K562 (cell line): ENCODE measurements around the gene HMGCLL1. TPM values are rescaled to one million over a fixed set of nuclear protein-coding genes. Genes with fewer than 3 reads are reported as not detected.

Experiments used
- ATAC-seq: fragments of 200-7000 bp; cut with Tn5 transposase; 3 replicates; pipeline ENCODE4 v1.9.1; 2020; ENCODE audit warnings: moderate library complexity
- BruUV-seq: library from RNA; stranded (reverse); fragments of 400-500 nt; replicated peaks from 2 replicates; lab custom pipeline; 2021; lab: Mats Ljungman, UMichigan
- CTCF ChIA-PET: fragments of 300-600 bp; formaldehyde crosslinking; extraction: SDS; loops from one replicate; lab custom pipeline; 2021; ENCODE audit warnings: low intra/inter-chr PET ratio; lab: Yijun Ruan, JAX
- POLR2A ChIA-PET: fragments of 300-600, 350-650 bp; sonication (Branson Sonifier 250); formaldehyde crosslinking; extraction: SDS; loops from one replicate; lab custom pipeline; 2021; ENCODE audit warnings: antibody characterized with exemption, inconsistent platforms; lab: Yijun Ruan, JAX
- DNase-seq, 4 experiments: peaks; one replicate each; pipeline versions ENCODE4 v3.0.0 to v3.0.0-alpha.2; 2011 to 2018; ENCODE audit warnings: low spot score in 3 of 4, mixed read lengths in 3 of 4; ENCODE audit errors: extremely low read depth in 1 of 4
- FAIRE-seq: peaks from 2 replicates; lab custom pipeline; 2011; peaks lifted over from hg19 to GRCh38; lab: Jason Lieb, UNC
- H2AFZ ChIP-seq: 2 replicates; pipeline ENCODE4 v1.6.0; 2011; ENCODE audit warnings: low read depth, low read length, control low read depth, inconsistent platforms
- H3K27ac ChIP-seq: fragments of 200-600 bp; 3 replicates; pipeline ENCODE4 v1.8.0; 2011; ENCODE audit warnings: low read depth, mild to moderate bottlenecking, control low read depth, inconsistent platforms, low read length, moderate library complexity, mixed read lengths; ENCODE audit errors: extremely low read depth
- H3K27me3 ChIP-seq, 2 experiments: fragments of 300-600 bp in 1 of 2; 2 replicates in 1 of 2; 3 replicates in 1 of 2; pipeline versions ENCODE4 v1.6.0 to v1.8.0; 2011; ENCODE audit warnings: inconsistent platforms in 2 of 2, low read length in 2 of 2, mild to moderate bottlenecking in 1 of 2, mixed read lengths in 1 of 2, moderate library complexity in 1 of 2; ENCODE audit not compliant: control insufficient read depth in 2 of 2, insufficient read depth in 2 of 2
- H3K36me3 ChIP-seq: fragments of 300-600 bp; 3 replicates; pipeline ENCODE4 v1.8.0; 2011; ENCODE audit warnings: mild to moderate bottlenecking, low read length, inconsistent platforms; ENCODE audit not compliant: control insufficient read depth, insufficient read depth
- H3K4me1 ChIP-seq, 2 experiments: fragments of 200-600 bp in 1 of 2; replicated peaks in 1 of 2; 2 replicates in 1 of 2; 3 replicates in 1 of 2; pipeline versions ENCODE4 v1.5.1 to v1.8.0; 2011; ENCODE audit warnings: inconsistent platforms in 2 of 2, low read length in 2 of 2, mild to moderate bottlenecking in 1 of 2, mixed read lengths in 1 of 2, moderate library complexity in 1 of 2; ENCODE audit not compliant: control insufficient read depth in 2 of 2, insufficient read depth in 2 of 2
- H3K4me2 ChIP-seq: 2 replicates; pipeline ENCODE4 v1.6.1; 2011; ENCODE audit warnings: low read length, control low read depth, inconsistent platforms, mixed read lengths; ENCODE audit not compliant: insufficient read depth
- H3K4me3 ChIP-seq: fragments of 200-600 bp; sonication (generic), shearing (Covaris generic); 2 replicates; pipeline ENCODE4 v1.5.1; 2016; ENCODE audit warnings: control low read depth, inconsistent platforms
- H3K79me2 ChIP-seq: fragments of 200-600 bp; 3 replicates; pipeline ENCODE4 v1.8.0; 2011; ENCODE audit warnings: low read length, inconsistent platforms; ENCODE audit not compliant: control insufficient read depth, insufficient read depth
- H3K9ac ChIP-seq, 2 experiments: 2 replicates each; pipeline versions ENCODE4 v1.6.0 to v1.6.1; 2011; ENCODE audit warnings: low read depth in 2 of 2, low read length in 2 of 2, control low read depth in 1 of 2, inconsistent platforms in 1 of 2, mild to moderate bottlenecking in 1 of 2, mixed read lengths in 1 of 2; ENCODE audit not compliant: insufficient read depth in 1 of 2
- H3K9me1 ChIP-seq: one replicate; pipeline ENCODE4 v1.6.0; 2011; ENCODE audit warnings: inconsistent platforms, mild to moderate bottlenecking, low read length, moderate library complexity; ENCODE audit not compliant: control insufficient read depth, insufficient read depth
- H3K9me3 ChIP-seq: replicated peaks from 2 replicates; pipeline ENCODE4 v1.5.1; 2011; ENCODE audit warnings: low read depth, low read length, inconsistent platforms; ENCODE audit not compliant: control insufficient read depth, insufficient read depth
- H4K20me1 ChIP-seq: replicated peaks from 2 replicates; pipeline ENCODE4 v1.6.1; 2011; ENCODE audit warnings: low read length, inconsistent platforms, mixed read lengths; ENCODE audit not compliant: control insufficient read depth, insufficient read depth
- ASH1L ChIP-seq: fragments of 450-650 bp; IDR thresholded peaks from 2 replicates; pipeline ENCODE4 v1.6.1; 2018; ENCODE audit warnings: borderline replicate concordance, mild to moderate bottlenecking, low read depth; ENCODE audit not compliant: partially characterized antibody
- E2F3 ChIP-seq: fragments of 250-450 bp; sonication (Bioruptor Pico); IDR thresholded peaks from 2 replicates; pipeline ENCODE4 v1.4.0; 2020; ENCODE audit warnings: mild to moderate bottlenecking
- E2F5 ChIP-seq: sonication (generic); formaldehyde crosslinking; IDR thresholded peaks from 2 replicates; pipeline ENCODE4 v1.8.0; 2022; ENCODE audit warnings: mild to moderate bottlenecking, missing genetic modification reagents
- EHMT2 ChIP-seq: fragments of 450-650 bp; IDR thresholded peaks from 2 replicates; pipeline ENCODE4 v1.6.1; 2018; ENCODE audit warnings: antibody characterized with exemption
- GATAD2B ChIP-seq: fragments of 450-650 bp; IDR thresholded peaks from 2 replicates; pipeline ENCODE4 v1.6.1; 2017; ENCODE audit warnings: mild to moderate bottlenecking, borderline replicate concordance
- HIVEP1 ChIP-seq: fragments of 250-450 bp; sonication (Bioruptor Pico); IDR thresholded peaks from 2 replicates; pipeline ENCODE4 v1.4.0; 2020; ENCODE audit warnings: mild to moderate bottlenecking
- HOMEZ ChIP-seq: fragments of 250-450 bp; sonication (Bioruptor Pico); IDR thresholded peaks from 2 replicates; pipeline ENCODE4 v1.4.0; 2020; ENCODE audit warnings: mild to moderate bottlenecking, moderate library complexity
- HOXB6 ChIP-seq: fragments of 250-450 bp; sonication (Bioruptor Pico); IDR thresholded peaks from 2 replicates; pipeline ENCODE4 v1.5.1; 2022; ENCODE audit warnings: mild to moderate bottlenecking, borderline replicate concordance
- KDM2B ChIP-seq: fragments of 250-450 bp; sonication (Bioruptor Pico); IDR thresholded peaks from 2 replicates; pipeline ENCODE4 v1.8.0; 2021; ENCODE audit warnings: mild to moderate bottlenecking, moderate library complexity
- KLF13 ChIP-seq: fragments of 450-650 bp; IDR thresholded peaks from 2 replicates; pipeline ENCODE4 v1.6.1; 2016; ENCODE audit warnings: missing genetic modification characterization, low read depth, mild to moderate bottlenecking, missing compliant biosample characterization, moderate library complexity, borderline replicate concordance
- KLF6 ChIP-seq: fragments of 250-450 bp; sonication (Bioruptor Pico); IDR thresholded peaks from 2 replicates; pipeline ENCODE4 v1.4.0; 2020; ENCODE audit warnings: mild to moderate bottlenecking, moderate library complexity, borderline replicate concordance
- MAFF ChIP-seq: IDR thresholded peaks from 2 replicates; pipeline ENCODE4 v1.6.1; 2012; ENCODE audit warnings: low read length, improper control_type of control experiment
- MAZ ChIP-seq, 2 experiments: fragments of 450-650 bp in 1 of 2; sonication (generic) in 1 of 2; formaldehyde crosslinking; IDR thresholded peaks in 1 of 2; conservative IDR thresholded peaks in 1 of 2; 2 replicates each; pipeline versions ENCODE4 v1.4.0 to v1.5.0; 2020; ENCODE audit warnings: mild to moderate bottlenecking in 1 of 2, missing genetic modification reagents in 1 of 2
- MCM2 ChIP-seq: fragments of 450-650 bp; IDR thresholded peaks from 2 replicates; pipeline ENCODE4 v1.6.1; 2017; ENCODE audit warnings: low read depth, mild to moderate bottlenecking
- NFRKB ChIP-seq: fragments of 450-650 bp; IDR thresholded peaks from 2 replicates; pipeline ENCODE4 v1.6.1; 2016; ENCODE audit warnings: low read depth
- RBM22 ChIP-seq: fragments of 200-400 bp; formaldehyde crosslinking; IDR thresholded peaks from 2 replicates; pipeline ENCODE4 v1.6.1; 2018; ENCODE audit warnings: low read length, low read depth; ENCODE audit not compliant: poor library complexity, severe bottlenecking
- SNRNP70 ChIP-seq: fragments of 200-400 bp; formaldehyde crosslinking; optimal IDR thresholded peaks from 2 replicates; pipeline ENCODE3; 2017; ENCODE audit warnings: low read depth, low read length
- SPI1 ChIP-seq: IDR thresholded peaks from 2 replicates; pipeline ENCODE4 v1.6.1; 2011; ENCODE audit warnings: low read depth, low read length, control low read depth, borderline replicate concordance
- THRAP3 ChIP-seq: fragments of 450-650 bp; IDR thresholded peaks from 2 replicates; pipeline ENCODE4 v1.6.1; 2016; ENCODE audit warnings: mild to moderate bottlenecking, inconsistent platforms, borderline replicate concordance
- ZFP91 ChIP-seq: sonication (generic); formaldehyde crosslinking; IDR thresholded peaks from 2 replicates; pipeline ENCODE4 v1.8.0; 2022; ENCODE audit warnings: mild to moderate bottlenecking, missing genetic modification reagents
- ZNF175 ChIP-seq: fragments of 200-800 bp; sonication (Bioruptor generic); IDR thresholded peaks from 2 replicates; pipeline ENCODE4 v1.6.1; 2016; ENCODE audit warnings: low read depth, mild to moderate bottlenecking, missing genetic modification characterization, missing compliant biosample characterization
- in situ Hi-C: fragments of 300-500 bp; cut with MboI; formaldehyde crosslinking; loops from 4 replicates; pipeline ENCODE4 v1.15.0; 2018; ENCODE audit warnings: inconsistent platforms, mixed read lengths
- intact Hi-C: fragments of 100-400 bp; cut with micrococcal nuclease; formaldehyde crosslinking; loops from 2 replicates; pipeline ENCODE4 v1.14.2; 2022
- polyA plus RNA-seq, 8 experiments: library from polyadenylated mRNA; depleted of rRNA in 4 of 8; stranded (reverse) in 5 of 8; unstranded in 3 of 8; fragments of >200 nt; fragmentation: Nextera tagmentation in 2 of 8; fragmentation: Illumina TruSeq in 1 of 8; extraction: Ambion mirVana in 2 of 8; extraction: Trizol in 1 of 8; gene quantifications; 2 replicates each; pipeline versions ENCODE4 v1.2.1 to v1.2.3, GENCODE V29; 2011 to 2014; ENCODE audit warnings: inconsistent platforms in 1 of 8, missing spikeins in 1 of 8
- total RNA-seq, 7 experiments: library from RNA; depleted of rRNA in 6 of 7; stranded (reverse); fragments of >200 nt in 6 of 7; fragmentation: Illumina TruSeq in 2 of 7; extraction: Trizol in 2 of 7; gene quantifications; 2 replicates each; pipeline versions ENCODE4 v1.2.1 to v1.2.3, GENCODE V29; 2011 to 2021; ENCODE audit warnings: low replicate concordance in 1 of 7

The HMGCLL1 gene
- total and polyA plus RNA-seq, 9 of the 15 experiments (the other 6 are each of a cell fraction or from before 2014, with no cell fraction given), result not detected

GRCh38 chr6:55557146-55557545 lies 21.8 kb downstream of the HMGCLL1 start (continued):
- TF ChIP-seq MAZ (CRISPR knock-in tag; conservative IDR thresholded peaks at IDR 0.05 in 1 of 2, IDR thresholded peaks at IDR 0.05 in 1 of 2) (no peak), ZFP91 (CRISPR knock-in tag) (no peak), RBM22 (no peak), NFRKB (no peak), ASH1L (no peak), EHMT2 (no peak), E2F3 (CRISPR knock-in tag) (no peak), SPI1 (no peak), KDM2B (no peak), E2F5 (CRISPR knock-in tag) (no peak)

GRCh38 chr6:55545791-55546190 lies 33.2 kb downstream of the HMGCLL1 start:
- Histone ChIP-seq H3K9ac (no peak overlapping the region), H2AFZ (no peak overlapping the region), H3K36me3 (no peaks in the 10 kb centered on the region), H3K4me1 (no peaks in the 10 kb centered on the region), H3K27me3 (no peaks in the 10 kb centered on the region), H3K27ac (no peak overlapping the region), H3K9me3 (no peaks in the 10 kb centered on the region; the same call in 1 of the 2 replicates), H3K4me3 (no peak overlapping the region), H3K4me2 (no peak overlapping the region), H4K20me1 (no peaks in the 10 kb centered on the region), H3K79me2 (no peaks in the 10 kb centered on the region), H3K9me1 (no peaks in the 10 kb centered on the region)
- ChIA-PET CTCF (no interaction called here), POLR2A (no interaction called here)
- BruUV-seq, result no TSS peak
- DNase-seq (no peak), ATAC-seq (no peak), FAIRE-seq (no peak)
- in situ Hi-C loops, result no loop called here
- intact Hi-C loops, result no loop called here
- TF ChIP-seq KLF6 (CRISPR knock-in tag) (no peak), SNRNP70 (no peak), MAFF (no peak), THRAP3 (no peak), MCM2 (no peak), HIVEP1 (CRISPR knock-in tag) (no peak), ZNF175 (no peak), GATAD2B (no peak), HOMEZ (CRISPR knock-in tag) (no peak), HOXB6 (CRISPR knock-in tag) (no peak), KLF13 (tag) (no peak)
